ENCODE results near the gene SPPL2B.

The SPPL2B gene

DNA sequence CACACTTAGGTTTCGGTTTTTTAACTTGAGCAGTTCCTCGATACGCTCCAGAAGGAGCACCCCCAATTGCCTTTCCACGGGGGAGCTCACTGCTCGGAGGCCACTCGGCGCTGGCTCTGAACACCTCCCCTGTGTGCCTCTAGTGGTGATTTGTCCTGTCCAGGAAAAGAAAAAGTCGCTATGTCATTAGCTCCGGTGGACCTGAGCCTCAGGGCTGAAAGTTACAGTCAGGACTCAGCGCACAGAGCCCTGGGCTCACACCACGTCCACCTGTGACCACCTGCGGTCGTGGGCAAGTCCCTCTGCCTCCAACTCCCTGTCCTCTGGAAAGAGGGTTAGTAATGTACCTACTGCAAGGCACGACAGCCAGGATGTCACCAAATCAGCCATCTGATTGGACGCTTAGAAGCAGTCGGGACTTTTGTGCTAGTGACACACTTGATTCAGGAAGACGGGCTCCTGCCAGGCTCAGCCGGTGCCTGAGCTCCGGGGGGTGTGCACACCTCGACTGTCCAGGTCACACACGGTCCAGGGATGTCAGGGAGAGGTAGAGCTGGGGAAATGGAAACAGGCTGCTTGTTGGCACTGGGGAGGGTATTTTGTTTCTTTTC lies 27.7 kb downstream of the SPPL2B start:
- no peak for DNase-seq

DNA sequence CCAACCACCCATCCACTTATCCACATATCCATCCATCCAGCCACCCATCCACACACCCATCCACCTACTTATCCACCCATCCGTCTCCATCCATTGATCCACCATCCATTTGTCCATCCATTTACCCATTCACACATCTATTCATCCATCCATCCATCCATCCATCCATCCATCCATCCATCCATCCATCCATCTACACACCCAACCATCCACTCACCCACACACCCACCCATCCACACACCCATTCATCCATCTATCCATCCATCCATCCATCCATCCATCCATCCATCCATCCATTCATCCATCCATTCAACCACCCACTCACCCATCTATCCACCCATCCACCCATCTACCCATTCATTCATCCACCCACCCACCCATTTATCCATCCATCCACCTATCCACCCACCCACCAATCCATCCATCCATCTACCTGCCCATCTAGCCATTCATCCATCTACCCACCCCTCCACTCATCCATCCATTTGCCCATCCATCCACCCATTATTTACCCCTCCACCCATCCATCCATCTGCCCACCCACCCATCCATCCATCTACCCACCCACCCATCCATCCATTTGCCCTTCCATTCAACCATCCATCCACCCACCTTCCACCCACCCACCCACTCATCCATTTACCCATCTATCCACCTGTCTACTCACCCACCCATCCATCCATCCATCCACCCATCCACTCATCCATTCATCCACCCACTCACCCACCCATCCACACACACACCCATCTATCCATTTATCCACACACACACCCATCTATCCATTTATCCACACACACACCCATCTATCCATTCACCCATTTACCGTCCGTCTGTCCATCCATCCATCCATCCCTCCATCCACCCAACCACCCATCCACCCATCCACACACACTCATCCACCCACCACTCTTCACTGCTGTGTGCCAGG lies 29.1 kb downstream of the SPPL2B start:
- no peak for DNase-seq

DNA sequence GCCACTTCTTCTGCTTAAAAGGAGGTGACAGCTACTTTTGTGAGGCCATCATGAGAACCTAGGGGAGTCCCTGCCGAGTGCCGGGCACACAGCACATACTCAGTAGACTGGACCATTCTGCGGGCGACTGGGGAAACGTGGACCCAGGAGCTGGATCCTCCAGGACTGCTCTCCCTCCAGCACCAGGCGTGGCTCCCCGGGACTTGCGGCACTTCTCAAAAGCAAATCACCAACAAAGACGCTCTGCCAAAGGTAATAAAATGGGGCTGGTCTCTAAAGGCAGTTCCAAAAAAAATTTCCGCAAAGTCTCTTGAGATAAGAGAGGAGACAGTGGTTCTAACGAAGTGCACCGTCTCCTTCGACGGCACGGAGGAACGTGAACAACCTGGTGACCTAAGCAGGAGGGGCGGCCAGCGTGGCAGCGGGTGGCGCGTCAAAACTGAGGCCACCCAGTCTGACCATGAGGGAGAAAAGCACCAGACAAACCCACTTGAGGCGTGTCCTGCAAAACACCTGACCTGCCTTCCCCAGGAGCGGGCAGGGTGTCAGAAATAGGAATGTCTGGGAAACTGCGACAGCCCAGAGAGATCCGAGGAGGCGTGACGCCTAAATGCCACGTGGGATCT lies 30.2 kb downstream of the SPPL2B start:
- DNase-seq: no peak

DNA sequence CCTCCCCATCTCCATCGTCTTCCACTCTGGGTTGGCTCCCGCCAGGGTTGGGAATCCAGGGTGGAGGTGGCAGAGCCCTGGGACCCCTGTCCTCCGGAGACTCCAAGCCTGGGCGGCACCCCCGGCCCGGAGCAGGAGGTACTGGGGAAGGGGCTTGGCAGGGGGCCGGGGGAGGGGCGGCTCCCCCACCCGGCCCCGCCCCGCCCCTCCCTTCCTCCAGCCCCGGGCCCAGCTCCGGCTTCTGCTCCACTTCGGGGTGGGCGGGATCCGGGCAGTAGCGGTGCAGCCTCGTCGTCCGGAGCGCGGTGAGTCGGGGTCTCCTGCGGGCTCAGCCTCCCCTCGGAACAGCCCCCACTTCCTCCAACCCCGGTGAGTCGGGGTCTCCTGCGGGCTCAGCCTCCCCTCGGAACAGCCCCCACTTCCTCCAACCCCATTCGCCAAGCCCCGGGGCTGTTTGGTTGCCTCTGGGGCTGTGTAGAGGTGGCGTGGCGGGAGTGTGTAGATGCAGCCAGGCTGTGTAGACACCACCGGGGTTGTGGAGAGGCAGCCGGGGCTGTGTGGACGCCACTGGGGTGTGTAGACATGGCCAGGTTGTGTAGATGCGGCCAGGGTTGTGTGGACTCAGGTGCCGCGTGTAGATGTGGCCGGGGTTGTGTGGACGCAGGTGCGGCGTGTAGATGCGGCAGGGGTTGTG lies 31.7 kb downstream of the SPPL2B start, which contains the start of gene TMPRSS9:
TSS of gene TMPRSS9 (plus strand) at position 274 of the 694 bp plus-strand sequence. CDS start 29,521 bp downstream, outside the sequence.
- no peak for DNase-seq

DNA sequence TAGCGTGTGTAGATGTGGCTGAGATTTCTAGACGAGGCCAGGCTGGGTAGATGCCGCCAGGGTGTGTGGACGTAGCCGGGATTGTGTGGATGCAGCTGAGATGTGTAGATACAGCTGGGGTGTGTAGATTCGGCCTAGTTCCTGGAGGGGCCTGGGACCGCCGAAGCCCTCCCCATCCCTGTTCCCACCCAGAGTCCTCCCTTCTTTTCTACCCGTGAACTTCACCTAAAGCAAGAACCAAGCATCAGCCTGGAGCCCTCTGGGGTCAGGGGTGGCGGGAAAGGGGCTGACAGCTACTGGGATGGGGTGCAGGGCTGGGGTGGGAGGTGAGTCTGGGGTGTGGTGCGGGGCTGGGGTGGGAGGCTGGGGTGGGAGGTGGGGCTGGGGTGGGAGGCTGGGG lies 32.3 kb downstream of the SPPL2B start:
- no peak for DNase-seq

DNA sequence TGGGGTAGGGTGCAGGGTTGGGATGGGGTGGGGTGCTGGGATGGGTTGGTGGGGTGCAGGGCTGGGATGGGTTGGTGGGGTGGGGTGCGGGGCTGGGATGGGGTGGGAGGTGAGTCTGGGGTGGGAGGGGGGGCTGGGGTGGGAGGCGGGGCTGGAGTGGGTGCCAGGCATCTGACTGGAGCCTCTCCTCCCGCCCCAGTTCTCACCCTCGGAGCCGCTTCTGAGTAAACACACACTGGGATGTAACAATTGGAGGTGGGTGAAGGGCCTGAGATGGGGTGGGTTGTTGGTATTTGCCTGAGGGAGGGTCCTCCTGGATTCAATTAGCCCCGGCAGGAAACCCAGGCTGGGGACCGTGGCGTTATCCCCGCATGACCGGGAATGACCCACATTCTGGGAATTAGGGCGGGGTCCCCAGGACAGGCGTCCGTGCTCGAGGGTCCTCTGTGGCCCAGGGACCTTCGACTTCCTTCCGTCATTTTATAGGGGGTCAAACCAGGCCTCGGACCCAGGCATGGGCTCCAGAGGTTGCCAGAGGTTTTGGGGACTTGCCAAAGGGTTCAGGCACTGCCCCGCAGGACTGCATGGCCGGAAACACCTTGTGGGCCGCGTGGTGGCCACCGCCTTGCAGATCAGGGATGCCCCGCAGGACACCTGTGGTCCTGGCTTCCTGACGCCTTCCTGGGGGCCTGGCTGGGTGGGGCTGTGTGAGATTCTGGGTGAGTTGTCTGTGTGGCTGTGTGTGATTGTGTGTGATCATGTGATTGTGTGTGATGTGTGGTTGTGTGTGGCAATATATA lies 33.0 kb downstream of the SPPL2B start:
- DNase-seq: no peak

DNA sequence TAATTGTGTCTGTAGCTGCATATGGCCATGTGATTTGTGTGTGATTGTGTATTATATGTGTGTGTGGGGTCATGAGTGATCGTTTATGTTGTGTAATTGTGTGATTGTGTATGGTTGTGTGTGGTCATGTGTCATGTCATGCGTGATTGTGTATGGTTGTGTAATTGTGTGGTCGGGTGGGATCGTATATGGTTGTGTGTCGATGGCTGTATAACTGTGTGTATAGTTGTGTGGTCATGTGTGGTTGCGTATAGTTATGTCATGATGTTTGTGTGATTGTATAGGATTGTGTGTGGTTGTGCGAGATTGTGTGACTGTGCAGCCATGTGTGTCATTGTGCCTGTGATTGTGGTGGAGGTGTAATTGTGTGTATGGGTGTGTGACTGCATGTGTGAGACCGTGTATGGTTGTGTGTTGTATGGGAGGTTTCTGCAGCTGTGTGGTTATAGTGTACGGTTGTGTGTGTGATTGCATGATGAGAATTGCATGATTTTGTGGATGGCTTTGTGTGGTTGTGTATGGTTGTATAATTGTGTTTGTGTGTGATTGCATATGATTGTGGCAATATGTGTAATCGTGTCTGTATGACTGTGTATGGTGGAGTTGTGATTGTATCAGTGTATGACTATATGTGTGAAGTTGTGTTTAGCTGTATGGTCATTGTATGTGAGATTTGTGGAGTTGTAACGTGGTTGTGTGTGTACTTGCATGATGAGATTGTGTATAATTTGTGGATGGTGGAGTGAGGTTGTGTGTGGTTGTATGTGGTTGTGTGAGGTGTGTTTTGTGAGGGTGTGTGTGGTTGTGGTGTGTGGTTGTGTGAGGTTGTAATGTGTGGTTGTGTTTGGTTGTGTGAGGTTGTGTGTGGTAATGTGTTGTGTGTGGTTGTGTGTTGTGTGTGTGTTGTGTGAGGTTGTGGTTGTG lies 33.8 kb downstream of the SPPL2B start:
- DNase-seq: no peak

DNA sequence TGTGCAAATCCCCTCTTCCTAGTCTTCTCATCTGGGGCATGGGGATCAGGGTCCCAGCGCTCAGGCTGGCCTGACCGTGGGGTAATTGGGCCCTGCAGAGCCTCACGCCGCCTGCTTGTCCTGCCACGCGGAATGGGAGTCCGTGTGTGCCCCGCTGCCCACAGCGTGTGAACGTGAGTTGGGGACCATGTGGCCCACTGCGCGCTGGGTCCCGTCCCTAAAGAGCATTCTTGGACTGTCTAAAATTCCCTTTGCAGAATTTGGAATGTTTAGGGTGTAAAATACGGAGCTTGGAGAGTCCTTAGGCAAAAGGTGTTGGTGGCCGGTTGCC lies 34.5 kb downstream of the SPPL2B start:
- DNase-seq: no peak

DNA sequence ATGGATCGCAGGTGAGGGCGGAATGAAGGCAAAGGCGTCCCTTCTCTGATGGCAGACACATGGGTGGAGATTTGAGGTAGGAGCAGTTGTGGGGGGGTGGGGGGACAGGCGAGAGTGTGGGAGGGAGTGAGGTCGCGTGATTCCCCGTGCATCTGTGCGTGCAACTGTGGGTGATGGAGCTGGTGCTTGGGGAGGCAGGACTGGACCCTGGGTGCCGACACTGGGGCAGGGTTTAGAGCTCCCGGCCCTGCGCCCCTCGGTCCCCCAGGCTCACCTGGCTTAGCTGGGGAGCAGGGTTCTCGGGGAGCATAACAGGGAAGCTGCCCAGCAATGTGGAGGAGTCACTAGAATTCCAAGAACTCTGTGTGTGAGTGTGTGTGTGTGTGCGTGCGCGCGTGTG lies 34.9 kb downstream of the SPPL2B start:
- DNase-seq: no peak

DNA sequence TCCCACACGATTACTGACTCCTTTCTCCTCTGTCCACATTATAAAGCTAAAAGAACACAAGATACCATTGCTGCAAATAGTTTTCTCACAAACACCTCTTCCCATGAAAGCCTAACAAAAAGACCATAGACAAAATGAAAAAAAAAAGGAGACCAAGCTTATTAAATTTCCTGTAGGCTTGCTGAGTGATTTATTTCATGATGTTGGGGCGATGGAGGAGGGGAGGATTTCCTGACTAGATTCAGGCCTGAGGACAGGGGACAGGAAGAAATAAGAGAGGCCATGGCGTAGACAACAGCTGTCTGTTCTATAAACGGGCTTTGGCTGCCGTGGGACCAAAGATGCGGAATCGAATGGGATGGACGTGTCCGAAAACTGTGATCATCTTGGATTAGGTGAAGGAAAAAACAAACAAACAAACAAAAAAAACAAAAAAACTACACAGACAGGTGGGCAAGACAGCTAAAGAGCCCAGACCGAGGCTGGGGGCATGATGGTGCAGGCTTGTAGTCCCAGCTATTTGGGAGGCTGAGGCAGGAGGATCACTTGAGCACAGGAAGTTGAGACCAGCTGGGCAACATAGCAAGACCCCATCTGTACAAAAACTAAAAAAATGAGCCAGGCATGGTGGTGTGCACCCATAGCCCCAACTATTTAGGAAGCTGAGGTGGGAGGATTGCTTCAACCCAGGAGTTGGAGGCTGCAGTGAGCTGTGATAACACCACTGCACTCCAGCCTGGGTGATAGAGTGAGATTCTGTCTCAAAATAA lies 36.9 kb downstream of the SPPL2B start:
- no peak for DNase-seq

DNA sequence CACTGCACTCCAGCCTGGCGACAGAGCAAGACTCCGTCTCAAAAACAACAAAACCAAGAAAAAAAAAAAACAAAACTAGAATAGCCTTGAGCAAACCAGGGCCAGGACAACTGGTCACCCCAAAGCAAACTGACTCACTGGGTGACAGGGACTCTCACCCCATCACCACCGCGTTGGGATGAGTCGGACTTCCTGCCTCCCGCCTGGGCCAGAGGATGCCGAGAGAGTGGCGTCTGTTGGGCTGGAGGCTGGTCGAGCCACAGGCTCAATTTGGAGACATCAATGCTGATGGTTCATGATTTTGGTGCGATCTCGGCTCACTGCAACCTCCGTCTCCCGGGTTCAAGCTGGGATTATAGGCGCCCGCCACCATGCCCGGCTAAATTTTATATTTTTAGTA lies 43.2 kb downstream of the SPPL2B start:
- DNase-seq: no peak

DNA sequence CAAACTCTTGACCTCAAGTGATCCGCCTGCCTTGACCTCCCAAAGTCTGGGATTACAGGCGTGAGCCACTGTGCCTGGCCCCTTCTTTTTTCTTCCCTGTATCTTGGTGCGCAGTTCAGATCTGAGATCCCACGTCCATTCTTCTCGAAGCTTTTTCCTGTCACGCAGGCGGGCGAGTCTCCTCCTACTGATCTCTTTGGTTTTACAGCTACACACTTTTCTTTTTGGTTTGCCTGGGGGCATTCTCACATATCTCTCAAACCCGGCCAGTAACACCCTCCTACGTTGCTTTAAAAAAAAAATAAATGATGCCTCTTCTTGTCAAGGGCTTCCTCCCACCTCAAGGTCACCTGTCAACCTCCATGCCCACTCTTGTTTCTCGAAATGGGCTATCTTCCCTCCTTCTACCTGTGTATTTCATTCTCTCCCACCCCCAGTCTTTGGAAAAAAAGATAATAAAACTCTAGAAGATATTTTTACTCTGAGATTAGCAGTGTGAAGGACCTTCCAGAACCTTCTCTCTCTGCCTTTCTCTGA lies 43.7 kb downstream of the SPPL2B start:
- no peak for DNase-seq

DNA sequence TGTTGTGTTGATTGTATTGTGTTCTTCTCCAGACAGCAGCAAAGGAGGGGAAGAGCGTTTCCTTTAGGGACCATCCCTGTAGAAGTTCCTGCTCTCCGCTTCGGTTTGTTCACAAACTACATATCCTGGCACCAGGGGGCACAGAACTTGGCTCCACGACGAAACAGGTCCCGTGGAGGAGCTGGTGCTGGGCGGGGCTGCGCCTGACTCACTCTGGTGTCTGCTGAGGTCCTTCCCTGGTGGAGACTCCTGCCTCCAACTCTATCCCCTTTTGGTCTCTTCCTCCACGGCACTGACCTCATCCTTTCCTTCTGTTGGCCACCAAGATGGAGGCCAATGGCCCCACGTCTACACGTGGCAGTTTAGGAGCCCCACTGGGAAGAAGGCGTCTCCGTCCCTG lies 46.3 kb downstream of the SPPL2B start:
- no peak for DNase-seq

DNA sequence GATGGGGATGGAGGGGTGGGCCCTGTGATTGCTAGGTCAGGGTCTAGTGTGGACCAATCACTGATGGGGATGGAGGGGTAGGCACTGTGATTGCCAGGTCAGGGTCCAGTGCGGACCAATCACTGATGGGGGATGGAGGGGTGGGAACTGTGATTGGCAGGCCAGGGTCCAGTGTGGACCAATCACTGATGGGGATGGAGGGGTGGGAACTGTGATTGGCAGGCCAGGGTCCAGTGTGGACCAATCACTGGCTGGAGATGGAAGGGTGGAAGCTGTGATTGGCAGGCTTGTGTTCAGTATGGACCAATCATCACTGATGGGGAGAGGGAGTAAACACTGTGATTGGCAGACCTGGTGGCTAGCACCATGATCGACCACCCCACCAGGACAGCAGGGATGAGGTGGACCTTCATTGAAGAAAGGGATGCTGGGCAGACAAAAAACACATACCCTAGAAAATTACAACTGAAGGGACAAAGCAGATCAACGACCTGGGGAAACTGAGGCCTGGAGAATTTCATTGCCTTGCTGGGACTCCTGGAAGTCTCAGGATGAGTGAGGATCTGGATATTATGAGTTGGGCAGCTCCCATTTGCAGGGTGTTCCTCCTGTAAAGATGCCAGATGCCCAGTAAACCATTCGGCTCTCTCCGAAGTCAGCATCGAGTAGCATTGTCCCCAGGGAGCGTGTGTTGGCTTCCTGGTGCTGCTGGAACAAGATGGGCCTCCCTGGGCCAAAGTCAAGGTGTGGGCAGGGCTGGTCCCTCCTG lies 47.1 kb downstream of the SPPL2B start:
- DNase-seq: no peak

DNA sequence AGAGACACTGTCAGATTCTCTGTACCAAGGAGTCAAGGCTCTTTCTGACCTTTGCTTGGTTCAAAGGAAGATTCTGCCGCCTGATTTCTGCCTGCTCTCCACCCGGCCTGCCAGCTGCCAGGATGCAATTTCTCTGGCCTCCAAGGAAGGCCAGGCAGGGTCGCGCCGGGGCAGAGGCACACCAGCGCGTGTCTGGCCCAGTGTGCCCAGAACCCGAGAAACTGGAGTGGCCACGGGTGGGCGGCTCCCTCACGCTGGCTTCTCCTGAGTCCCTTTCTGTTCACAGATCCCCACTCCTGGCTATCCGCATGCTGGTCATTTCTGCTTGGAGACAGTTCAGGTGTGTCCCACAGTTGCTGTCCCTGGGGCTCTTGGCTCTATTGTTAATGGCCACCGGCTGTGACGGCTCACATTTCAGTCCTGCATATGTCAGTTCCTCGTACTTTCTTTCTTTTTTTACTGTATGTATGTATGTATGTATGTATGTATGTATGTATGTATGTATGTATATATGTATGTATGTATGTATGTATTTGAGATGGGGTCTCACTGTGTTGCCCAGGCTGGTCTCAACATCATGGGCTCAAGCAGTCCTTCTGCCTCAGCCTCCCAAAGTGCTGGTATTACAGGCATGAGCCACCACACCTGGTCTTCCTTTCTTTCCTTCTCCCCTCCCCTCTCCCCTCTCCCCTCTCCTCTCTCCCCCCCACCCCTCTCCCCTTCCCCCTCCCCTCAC lies 48.5 kb downstream of the SPPL2B start:
- DNase-seq: no peak

DNA sequence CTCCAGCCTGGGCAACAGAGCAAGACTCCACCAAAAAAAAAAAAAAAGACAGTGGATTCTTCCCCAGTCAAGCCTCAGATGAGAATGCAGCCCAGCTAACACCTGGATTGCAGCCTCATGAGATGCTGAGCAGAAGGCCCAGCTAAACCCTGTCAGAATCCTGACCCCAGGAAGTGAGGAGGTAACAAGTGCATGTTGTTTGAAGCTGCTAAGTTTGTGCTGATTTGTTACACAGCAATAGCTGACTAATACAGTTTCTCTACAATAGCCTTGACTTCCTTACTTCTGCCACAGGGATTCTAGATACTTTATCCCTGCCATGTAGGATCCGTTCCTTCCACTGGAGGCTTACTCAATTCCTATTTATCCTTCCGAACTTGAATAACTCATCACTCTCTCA lies 52.1 kb downstream of the SPPL2B start:
- DNase-seq: no peak

DNA sequence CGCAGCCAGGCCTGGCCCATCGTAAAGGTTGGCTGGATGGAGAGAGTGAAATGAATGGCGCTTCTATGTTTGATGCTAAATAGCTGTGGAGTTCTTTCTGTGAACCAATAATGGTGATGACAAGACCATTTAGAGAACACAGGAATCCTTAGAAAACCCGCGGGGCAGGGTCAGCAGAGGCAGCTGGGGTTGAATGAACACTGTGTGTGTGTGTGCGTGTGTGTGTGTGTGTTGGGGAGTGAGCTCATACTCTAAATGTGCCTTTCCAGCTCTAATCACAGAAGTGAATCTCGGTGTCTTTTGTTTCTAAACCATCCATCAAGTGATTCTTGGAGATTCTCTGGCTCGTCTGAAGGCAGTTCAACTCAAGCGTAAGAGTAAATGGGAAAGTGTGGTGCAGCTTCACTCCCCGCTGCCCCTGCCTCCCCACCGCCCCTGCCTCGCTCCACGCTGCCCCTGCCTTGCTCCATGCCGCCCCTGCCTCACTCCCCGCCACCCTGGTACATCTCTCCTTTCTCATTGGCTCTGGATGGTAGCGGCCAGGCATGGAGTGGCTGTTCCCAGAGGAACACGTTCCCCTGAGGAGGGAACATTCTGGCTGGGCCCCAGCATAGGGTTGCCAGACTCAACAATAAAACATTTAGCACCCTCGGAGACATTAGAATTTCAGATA lies 52.8 kb downstream of the SPPL2B start:
- DNase-seq: no peak

DNA sequence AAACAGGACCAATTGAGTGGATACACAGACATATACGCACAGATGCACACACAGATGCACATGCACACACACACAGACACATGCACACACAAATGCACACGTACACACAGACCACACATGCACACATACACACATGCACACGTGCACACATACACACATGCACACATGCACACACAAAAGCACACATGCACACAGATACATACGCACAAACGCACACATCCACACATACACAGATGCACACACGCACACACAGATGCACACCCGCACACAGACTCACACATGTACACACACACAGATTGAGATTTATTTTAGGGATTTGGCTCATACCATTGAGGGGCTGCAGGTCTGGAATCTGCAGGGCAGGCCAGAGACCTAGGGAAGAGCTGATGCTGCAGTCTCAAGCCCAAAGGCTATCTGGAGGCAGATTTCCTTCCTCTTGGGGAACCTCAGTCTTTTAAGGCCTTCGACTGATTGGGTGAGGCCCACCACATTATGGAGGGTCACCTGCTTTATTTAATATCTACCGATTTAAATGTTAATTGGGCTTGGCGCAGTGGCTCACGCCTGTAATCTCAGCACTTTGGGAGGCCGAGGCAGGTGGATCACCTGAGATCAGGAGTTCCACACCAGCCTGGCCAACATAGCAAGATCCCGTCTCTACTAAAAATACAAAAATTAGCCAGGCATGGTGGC lies 54.2 kb downstream of the SPPL2B start:
- no peak for DNase-seq

All from activated naive CD4-positive, alpha-beta T cell treated with anti-CD3 and anti-CD28 coated beads, Interleukin-2, amount 50 U/mL, for 16 hours (primary cell).